GM18520 (cell line): Measurements from ENCODE around the gene LRRK2.
A peak's percentile ranks its signal among the peaks of the same experiment; 100 is the strongest.

Experiments
- ATAC-seq: cut with Tn5 transposase; IDR thresholded peaks from one replicate; pipeline ENCODE4 v1.9.1; 2021; ENCODE audit not compliant: unreplicated experiment

Gene LRRK2

DNA sequence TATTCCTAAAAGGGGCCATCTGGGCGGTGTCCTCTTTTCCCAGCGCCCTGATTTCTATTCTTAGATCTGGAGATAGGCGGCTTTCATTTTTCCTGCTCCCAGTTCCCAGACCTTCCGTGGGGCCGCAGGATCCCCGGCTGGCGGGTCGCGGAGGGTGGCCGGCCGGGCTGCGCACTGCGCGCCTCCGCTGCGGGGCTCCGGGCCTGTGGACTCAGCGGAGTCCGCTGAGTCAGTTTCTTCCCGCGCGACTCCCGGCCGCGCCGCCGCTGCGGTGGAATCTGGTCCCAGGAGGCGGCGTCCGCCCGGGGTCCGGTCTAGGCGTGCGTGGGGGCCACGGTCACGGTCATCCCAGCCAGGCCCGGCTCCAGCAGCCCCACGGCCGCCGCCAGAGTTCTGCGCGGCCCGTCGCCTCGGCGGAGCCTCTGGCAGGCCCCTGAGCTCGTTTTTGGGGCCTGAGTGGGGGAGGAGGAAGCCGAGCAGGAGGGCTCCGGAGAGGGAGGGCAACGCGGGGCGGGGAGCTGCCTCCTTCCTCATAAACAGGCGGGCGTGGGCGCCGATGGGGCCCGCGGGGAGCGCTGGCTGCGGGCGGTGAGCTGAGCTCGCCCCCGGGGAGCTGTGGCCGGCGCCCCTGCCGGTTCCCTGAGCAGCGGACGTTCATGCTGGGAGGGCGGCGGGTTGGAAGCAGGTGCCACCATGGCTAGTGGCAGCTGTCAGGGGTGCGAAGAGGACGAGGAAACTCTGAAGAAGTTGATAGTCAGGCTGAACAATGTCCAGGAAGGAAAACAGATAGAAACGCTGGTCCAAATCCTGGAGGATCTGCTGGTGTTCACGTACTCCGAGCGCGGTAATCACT, at the start of gene LRRK2:
Gene LRRK2, plus strand, starts transcription at position 559 of the 853 bp plus-strand sequence. Its CDS starts 135 bp downstream, at position 694.
- peak; percentile 30 for ATAC-seq

DNA sequence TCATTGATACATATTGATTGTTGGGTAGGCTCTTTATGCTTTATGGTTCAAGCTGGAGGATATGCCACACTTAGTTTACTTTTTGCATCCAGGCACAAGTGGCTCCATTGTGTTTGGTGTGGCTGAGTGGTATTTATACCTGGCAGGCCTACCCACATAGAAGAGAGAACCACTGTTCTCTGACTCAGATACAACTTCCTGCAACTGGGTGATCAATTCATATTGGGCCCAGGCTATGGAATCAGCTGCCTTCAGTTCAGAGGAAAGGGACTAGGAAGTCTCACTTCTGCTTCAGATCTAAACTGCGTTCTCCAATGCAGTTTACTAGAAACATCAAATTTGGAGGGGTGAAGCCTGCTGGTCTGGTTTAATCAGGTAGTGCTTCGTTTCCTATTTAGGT, 49.8 kb upstream of the LRRK2 start:
- ATAC-seq: no peak

GRCh38 chr12:40175489-40175888, 49.3 kb upstream of the LRRK2 start:
- ATAC-seq: no peak

GRCh38 chr12:40178701-40179100, 46.1 kb upstream of the LRRK2 start:
- no peak for ATAC-seq

- no peak for ATAC-seq
These were observed 43.3 kb upstream of the LRRK2 start for GRCh38 chr12:40181490-40181889.

GRCh38 chr12:40183715-40184114, 41.1 kb upstream of the LRRK2 start:
- no peak for ATAC-seq

- ATAC-seq: no peak
These were observed 40.1 kb upstream of the LRRK2 start for GRCh38 chr12:40184493-40185302.

DNA sequence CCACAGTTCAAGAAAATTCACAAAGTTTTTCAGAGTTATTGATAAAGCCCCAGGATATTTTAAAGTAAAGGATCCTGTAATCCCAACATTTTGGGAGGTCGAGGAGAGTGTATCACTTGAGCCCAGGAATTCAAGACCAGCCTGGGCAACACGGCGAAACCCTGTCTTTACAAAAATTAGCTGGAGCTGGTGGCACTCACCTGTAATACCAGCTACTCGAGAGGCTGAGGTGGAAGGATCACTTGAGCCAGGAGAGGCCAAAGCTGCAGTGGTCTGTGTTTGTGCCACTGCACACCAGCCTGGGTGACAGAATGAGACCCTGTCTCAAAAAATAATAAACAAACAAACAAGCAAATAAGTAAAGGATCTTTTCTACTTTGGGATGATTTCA, 39.5 kb upstream of the LRRK2 start:
- ATAC-seq: no peak

DNA sequence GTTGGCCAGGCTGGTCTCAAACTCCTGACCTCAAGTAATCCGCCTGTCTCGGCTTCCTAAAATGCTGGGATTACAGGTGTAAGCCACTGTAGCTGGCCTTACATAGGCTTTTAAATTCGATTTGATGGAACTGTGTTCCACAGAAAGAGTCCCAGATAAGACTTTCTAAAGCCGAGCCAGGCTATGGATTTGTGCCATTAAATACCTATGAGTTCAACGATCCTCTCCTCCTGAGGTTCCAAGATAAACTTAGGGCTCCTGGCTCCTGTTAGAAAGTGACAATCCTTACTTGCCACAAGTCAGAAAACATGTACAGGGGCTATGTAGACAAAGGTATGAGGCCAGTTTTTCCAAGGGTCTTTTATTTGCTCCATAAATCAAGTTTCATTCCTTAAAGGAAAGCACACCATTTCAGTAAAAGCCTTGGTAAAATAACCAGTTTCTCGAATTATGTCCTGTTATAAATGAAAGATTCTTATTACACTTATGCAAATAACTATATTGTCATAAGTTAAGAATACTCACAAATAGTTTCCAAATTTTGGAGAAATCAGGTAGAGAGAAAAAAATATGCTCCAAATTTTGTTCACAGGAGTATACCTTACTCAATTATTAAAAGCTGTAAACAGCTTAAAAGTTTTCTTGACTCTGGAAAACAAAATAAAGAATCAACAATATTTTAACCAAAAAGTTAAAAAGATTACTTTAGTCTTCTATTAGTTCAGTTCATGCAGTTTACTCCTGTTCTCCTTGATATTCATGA, 36.1 kb upstream of the LRRK2 start:
- ATAC-seq: no peak

DNA sequence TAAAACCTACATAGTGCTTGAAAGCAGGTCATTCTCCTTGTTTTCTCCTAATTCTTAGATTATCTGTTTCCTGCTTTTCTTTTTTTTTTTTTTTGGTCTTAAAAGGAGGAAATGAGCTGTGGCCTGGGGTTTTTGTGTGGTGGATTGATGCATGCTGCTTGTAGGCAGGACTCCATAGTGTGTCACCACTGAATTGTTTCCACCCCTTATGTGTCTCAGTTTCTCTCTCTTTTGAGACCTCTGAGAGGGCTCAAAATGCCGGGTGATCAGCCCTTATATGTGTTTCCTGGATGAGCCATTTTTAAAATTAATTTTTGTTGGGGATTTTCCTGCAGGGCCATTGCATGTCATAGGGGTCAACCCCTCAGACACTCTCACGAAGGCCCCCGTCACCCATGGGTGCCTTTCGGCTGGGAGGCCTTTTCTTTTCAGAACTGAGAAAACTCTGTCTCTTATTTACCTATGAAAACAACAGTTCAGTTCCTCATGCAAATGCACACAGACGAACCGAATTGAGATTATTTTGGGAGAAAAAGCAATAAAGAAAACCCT, 32.0 kb upstream of the LRRK2 start:
- ATAC-seq: peak; percentile 96

DNA sequence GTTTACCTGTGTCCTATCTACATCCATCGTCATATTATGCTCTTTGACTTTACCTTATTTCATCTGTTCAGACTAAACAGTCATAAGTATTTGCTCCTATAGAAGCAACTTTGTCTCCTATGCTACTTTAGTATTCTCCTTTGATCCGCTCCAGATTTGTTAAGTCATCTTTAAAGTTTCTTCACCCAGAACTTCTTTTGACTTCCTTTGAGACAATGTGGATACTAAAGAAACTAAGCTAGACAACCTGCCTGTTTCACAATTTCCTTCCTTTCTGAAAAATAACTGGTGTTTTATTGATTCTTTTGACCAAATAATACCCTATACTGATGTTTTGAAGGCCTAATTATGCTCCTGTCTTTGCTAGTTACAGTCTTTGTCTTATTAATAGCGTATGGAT, 30.0 kb upstream of the LRRK2 start:
- no peak for ATAC-seq

- no peak for ATAC-seq
These were observed 27.2 kb upstream of the LRRK2 start for GRCh38 chr12:40197590-40197989.

GRCh38 chr12:40198601-40199000, 26.2 kb upstream of the LRRK2 start:
- ATAC-seq: no peak

GRCh38 chr12:40202095-40203059, 22.4 kb upstream of the LRRK2 start:
- ATAC-seq: peak; percentile 60

GRCh38 chr12:40203060-40203430, 21.8 kb upstream of the LRRK2 start:
- no peak for ATAC-seq

DNA sequence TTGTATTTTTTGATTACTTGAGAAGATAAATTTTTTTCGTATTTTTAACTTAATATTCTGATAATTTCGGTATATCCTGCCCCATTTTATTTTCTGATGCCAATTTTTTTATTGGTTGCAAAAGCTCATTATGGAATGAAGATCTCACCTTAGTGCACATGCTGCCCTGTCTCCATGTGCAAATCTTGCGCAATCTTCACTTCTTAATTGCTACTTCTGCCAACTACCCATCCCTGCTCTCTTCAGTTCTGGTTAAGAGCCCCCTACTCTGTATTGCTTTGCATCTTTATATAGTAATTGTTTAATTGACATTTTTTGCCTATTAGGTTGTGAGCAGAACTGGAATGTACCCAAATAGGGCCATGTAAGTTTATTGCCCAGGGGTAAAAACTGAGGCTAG, 20.5 kb upstream of the LRRK2 start:
- ATAC-seq: no peak

DNA sequence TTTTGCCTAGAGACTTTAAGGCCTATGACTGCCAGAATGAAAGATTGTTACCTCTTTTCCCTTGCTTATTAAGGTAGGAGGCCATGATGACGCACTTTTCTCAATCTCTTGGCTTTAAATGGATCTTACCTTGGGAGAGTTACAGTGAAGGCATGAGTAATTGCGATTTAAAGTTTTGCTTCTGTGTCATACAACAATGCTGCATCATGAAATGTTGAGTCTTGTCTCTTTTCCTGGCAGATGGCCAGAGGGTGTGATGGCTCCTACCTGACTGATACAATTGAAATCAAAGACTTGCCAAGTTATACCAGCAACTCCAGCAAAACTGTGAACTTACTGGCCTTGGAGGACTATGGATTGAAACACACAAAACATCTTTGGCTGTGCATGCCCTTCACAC, 17.2 kb upstream of the LRRK2 start:
- ATAC-seq: no peak

DNA sequence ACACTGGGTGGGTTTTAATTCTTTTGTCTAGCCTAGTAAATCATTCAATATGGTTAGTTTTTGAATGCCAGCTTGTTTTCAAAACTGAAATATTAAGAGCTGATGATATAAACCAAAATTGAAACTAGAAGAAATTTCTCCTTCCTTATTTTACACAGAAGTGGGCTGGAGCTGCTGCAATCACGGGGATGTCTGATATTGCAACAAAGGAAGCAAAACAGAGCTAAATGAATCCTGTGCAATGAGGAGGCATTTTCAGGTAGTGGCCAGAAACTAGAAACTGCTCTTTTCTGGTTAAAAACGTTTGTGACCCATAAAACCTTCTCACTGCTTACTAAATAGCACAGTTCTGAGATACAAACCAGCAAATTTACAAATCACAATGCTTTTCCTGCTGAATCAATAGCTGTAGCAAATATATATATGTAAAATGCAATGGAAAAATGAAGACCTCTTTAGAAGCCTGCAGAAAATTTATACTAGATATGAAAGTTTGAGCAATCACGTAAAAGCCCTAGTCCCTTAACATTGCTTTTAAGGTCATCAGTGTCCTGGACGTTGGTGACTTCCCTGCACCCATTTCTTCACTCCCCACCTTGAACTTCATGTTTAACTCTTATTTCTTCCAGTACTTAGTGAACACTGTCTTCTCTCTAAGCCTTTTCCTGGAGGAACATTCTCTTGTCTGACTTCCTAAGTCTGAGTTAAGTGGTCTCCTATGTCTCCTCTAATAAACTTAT, 15.9 kb upstream of the LRRK2 start:
- ATAC-seq: peak; percentile 78

- no peak for ATAC-seq
These were observed 14.9 kb upstream of the LRRK2 start for GRCh38 chr12:40209886-40210285.
